Activated naive CD4-positive, alpha-beta T cell treated with anti-CD3 and anti-CD28 coated beads, Interleukin-2, amount 50 U/mL, for 24 hours (primary cell): Measurements from ENCODE around the gene PRR16.

Source experiments
- H3K27ac Mint-ChIP-seq: one replicate; pipeline ENCODE4 v1.8.0; 2021; ENCODE audit warnings: mild to moderate bottlenecking, mixed read lengths
- H3K27me3 Mint-ChIP-seq: one replicate; pipeline ENCODE4 v1.8.0; 2021; ENCODE audit warnings: mixed read lengths
- H3K36me3 Mint-ChIP-seq: one replicate; pipeline ENCODE4 v1.8.0; 2021; ENCODE audit warnings: mixed read lengths
- H3K4me1 Mint-ChIP-seq: one replicate; pipeline ENCODE4 v1.8.0; 2021; ENCODE audit warnings: mixed read lengths
- H3K4me3 Mint-ChIP-seq: one replicate; pipeline ENCODE4 v1.8.0; 2021; ENCODE audit warnings: mild to moderate bottlenecking, mixed read lengths
- H3K9me3 Mint-ChIP-seq: one replicate; pipeline ENCODE4 v1.8.0; 2021; ENCODE audit warnings: mixed read lengths

The PRR16 gene

DNA sequence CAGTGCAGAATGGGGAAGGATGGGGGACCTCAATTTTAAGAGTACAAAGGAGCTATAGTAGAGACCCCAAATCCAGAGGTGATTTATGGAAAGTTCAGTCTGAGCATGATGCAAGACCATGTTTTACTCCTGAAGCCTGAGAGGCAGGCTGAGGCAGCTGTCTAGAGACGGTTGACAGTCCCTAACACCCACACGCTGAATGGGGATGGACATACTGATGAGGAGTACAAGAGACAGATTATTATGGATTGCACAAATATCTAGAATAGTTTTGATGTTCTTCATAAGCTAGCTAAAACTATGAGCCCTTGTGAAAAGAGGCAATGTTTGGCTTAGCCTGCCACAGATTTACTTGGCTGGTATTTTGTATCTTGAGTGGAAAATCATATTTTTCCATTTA lies 64.5 kb downstream of the PRR16 start:
- Mint-ChIP-seq H3K27me3 (no peaks in the 10 kb centered on the region), H3K4me1 (no peaks in the 10 kb centered on the region), H3K4me3 (no peak overlapping the region), H3K36me3 (no peaks in the 10 kb centered on the region), H3K27ac (no peak overlapping the region), H3K9me3 (no peaks in the 10 kb centered on the region)

DNA sequence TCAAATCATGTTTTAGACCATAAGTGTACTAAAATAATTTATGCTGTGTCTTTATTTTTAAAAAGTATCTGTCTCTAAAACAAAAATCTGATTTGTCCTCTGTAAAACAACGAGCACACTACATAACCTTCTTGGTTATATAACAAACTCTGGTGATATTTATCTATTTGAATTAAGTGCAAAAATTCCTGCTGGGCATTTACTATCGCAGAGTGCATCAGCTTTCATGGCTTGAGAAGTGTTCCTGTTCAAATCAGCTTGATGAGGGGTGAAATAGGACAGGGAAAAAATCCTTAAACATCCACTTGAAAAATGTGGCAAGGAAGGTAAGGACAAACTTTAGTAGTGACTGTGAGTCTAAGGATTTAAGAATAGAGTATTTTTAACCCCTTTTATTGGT lies 65.3 kb downstream of the PRR16 start:
- no peaks in the 10 kb centered on the region for H3K36me3 Mint-ChIP-seq
- no peak overlapping the region for H3K27ac Mint-ChIP-seq
- no peak overlapping the region for H3K4me3 Mint-ChIP-seq
- H3K27me3 Mint-ChIP-seq = no peaks in the 10 kb centered on the region
- no peaks in the 10 kb centered on the region for H3K4me1 Mint-ChIP-seq
- no peaks in the 10 kb centered on the region for H3K9me3 Mint-ChIP-seq

DNA sequence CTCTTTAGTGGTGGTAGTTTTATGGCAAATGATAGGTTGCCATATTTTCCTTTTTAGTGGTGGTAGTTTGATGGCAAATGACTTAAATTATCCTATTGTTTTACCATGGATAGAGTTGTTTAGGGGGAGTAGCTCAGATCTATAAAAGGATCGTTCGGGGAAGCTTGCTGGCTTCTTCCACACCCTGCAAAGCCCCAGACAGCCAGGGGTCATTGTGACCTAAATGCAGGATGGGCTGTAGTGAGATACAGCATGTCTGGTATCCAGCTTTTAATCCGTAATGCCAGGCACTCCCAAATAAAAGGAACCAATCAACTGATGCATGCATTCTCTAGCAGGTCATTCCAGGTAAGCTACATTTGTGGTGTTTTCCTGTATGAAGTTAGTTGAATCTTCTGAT lies 67.1 kb downstream of the PRR16 start:
- no peak overlapping the region for H3K27ac Mint-ChIP-seq
- no peaks in the 10 kb centered on the region for H3K9me3 Mint-ChIP-seq
- H3K36me3 Mint-ChIP-seq = no peaks in the 10 kb centered on the region
- no peaks in the 10 kb centered on the region for H3K4me1 Mint-ChIP-seq
- H3K27me3 Mint-ChIP-seq = no peaks in the 10 kb centered on the region
- H3K4me3 Mint-ChIP-seq = no peak overlapping the region

DNA sequence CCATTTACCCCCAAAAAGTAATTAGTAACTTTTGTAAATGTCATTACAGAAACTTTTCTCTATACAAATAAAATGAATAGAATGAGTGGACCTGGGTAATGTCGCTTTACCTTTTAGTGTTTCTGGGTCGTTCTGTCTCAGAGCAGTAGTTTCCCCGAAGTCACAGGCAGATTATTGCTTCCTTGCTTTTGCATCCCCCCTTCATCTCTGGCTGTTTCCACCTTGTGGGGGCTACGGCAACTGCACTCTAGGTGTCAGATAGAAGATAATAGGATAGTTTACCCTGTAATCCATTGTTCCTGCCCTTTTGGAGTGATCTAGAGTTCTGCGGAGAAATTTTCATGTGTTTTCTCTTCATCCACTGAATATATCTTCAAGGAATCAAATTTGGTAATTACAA lies 68.7 kb downstream of the PRR16 start:
- H3K27me3 Mint-ChIP-seq = no peaks in the 10 kb centered on the region

DNA sequence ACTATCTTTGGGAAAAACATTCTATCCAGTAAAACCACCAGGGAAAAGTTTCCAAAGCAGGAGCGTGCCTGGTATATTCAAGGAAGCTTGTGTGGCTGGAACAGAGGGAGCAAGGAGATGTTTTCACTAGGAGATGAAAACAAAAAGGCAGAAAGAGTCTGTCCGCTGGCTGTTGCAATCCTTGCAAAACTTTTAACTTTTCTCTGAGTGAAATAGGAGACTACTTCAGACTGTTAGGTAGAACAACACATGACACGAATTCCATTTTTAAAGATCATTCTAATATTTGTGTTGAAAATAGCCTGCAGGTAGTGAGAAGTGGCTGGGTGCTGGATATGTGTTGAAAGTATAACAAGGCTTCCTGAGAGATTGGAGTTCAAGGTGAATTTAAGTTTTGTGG lies 69.5 kb downstream of the PRR16 start:
- Mint-ChIP-seq H3K27ac (no peak overlapping the region), H3K27me3 (no peaks in the 10 kb centered on the region), H3K4me3 (no peak overlapping the region), H3K9me3 (no peaks in the 10 kb centered on the region), H3K36me3 (no peaks in the 10 kb centered on the region), H3K4me1 (no peaks in the 10 kb centered on the region)

More for the DNA sequence above, 68.7 kb downstream of the PRR16 start:
- H3K4me3 Mint-ChIP-seq = no peak overlapping the region
- H3K27ac Mint-ChIP-seq = no peak overlapping the region
- H3K9me3 Mint-ChIP-seq = no peaks in the 10 kb centered on the region
- no peaks in the 10 kb centered on the region for H3K36me3 Mint-ChIP-seq
- H3K4me1 Mint-ChIP-seq = no peaks in the 10 kb centered on the region

DNA sequence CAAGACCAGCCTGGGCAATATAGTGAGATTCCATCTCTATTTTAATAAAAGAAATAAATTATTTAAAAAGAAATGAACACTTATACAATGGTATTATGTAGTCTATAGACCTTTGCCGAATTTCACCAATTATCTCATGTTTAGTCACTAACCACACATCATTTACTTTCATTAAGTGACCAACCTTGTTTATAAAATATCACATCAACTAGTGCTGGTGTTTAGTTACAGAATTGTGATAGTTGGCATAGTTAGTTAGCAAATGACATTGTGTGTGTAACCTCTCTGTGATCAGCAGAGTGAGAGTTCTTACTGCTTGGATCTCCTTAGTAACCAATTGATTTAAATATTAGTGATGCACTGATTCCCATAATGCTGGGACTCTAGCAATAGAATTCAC lies 71.8 kb downstream of the PRR16 start:
- Mint-ChIP-seq H3K4me3 (no peak overlapping the region), H3K4me1 (no peaks in the 10 kb centered on the region)

DNA sequence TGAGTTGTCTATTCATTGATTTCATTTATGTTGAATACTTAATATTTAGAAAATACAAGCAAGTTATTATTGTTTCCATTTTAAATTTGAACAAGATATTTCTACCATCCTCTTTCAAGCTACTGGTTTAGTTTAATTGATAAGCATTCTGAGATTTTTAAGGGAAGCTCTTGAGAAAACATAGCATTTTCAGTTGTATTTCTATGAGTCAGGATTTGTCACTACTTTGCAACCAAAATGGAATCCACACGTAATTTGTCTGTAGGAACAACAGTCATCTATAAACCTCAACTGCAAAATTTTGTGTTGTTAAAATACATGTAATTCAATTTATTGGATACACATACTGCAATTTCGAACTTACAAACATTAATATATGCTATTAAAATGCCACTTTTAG lies 74.0 kb downstream of the PRR16 start:
- Mint-ChIP-seq H3K4me3 (no peak overlapping the region), H3K4me1 (no peaks in the 10 kb centered on the region), H3K9me3 (no peaks in the 10 kb centered on the region), H3K36me3 (no peaks in the 10 kb centered on the region), H3K27me3 (no peaks in the 10 kb centered on the region), H3K27ac (no peak overlapping the region)

More for the DNA sequence above, 71.8 kb downstream of the PRR16 start:
- H3K36me3 Mint-ChIP-seq = no peaks in the 10 kb centered on the region
- H3K9me3 Mint-ChIP-seq = no peaks in the 10 kb centered on the region
- H3K27ac Mint-ChIP-seq = no peak overlapping the region
- H3K27me3 Mint-ChIP-seq = no peaks in the 10 kb centered on the region

DNA sequence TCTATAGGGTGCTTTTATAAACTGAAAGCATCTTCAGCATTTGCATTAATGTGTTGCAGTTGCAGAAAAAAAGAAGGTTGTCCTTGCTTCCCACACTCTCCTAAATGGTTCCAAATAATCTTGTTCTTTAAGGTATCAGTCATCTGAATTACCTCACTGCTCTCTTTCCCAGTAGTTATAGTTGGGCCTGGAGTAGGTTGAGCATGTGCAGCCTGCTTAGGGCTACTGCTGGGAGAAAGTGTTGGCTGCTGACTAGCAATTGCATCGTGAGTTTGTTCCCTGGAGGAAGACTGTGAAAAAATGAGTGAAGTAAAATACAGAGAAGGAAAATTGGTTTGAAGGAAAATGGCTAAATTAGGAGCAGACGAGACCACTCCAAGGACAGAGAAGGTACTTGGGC lies 74.5 kb downstream of the PRR16 start:
- Mint-ChIP-seq H3K4me3 (no peak overlapping the region), H3K27ac (no peak overlapping the region), H3K36me3 (no peaks in the 10 kb centered on the region), H3K9me3 (no peaks in the 10 kb centered on the region), H3K4me1 (no peaks in the 10 kb centered on the region), H3K27me3 (no peaks in the 10 kb centered on the region)

DNA sequence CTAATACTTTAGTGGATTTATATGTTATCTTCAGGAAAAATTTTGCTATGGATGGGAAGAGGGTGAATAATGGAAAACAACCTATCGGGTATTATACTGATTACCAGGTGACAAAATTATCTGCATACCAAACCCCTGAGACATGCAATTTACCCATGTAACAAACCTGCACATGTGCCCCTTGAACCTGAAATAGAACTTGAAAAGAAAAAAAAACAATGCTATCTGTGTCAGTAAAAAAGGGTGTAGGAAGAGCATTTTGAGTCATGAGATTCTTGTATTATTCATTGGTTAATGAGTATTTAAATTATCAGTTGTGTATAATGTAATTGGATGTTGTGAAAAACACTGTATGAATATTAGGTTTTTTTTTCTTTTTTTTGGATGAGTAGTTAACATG lies 75.4 kb downstream of the PRR16 start:
- Mint-ChIP-seq H3K9me3 (no peaks in the 10 kb centered on the region), H3K27ac (no peak overlapping the region), H3K4me1 (no peaks in the 10 kb centered on the region), H3K36me3 (no peaks in the 10 kb centered on the region), H3K27me3 (no peaks in the 10 kb centered on the region), H3K4me3 (no peak overlapping the region)

DNA sequence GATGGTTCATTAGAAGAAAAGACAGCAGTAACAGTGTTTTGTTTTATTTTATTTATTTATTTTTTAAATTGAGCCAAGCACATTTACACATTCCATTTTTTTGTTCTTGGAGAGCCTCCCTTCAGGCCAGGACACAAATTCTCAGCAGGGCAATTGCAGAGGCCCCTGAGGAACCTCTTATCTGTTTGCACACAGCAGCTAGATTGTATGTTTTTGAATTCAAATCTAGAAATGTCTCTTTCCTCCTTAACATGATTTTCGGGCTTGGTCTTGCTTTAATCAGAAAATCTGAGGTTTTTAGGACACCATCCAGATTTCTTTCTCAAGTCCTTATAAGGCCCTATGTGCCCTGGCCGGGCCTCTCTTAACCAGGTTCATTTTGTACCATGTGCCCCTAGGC lies 76.0 kb downstream of the PRR16 start:
- no peaks in the 10 kb centered on the region for H3K27me3 Mint-ChIP-seq
- H3K9me3 Mint-ChIP-seq = no peaks in the 10 kb centered on the region
- H3K4me3 Mint-ChIP-seq = no peak overlapping the region
- no peaks in the 10 kb centered on the region for H3K36me3 Mint-ChIP-seq
- no peak overlapping the region for H3K27ac Mint-ChIP-seq
- no peaks in the 10 kb centered on the region for H3K4me1 Mint-ChIP-seq

DNA sequence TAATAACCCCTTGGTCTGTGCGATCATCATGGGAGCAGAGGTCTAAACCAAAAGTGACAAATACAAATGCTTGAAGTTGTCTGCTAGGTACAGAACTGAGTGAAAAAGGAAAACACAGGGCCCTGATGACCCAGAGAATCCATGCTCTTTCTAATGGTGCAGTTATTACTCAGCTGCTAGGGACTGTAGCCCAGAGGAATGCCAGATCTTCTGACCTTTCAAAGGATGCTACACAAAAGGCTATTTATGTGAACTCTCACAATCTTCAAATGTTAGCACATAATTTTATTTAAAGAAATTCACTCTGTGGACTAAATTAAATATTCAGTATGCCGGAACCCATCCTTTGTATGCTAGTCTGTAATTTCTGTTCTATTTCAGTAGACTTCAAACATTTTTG lies 79.9 kb downstream of the PRR16 start:
- no peaks in the 10 kb centered on the region for H3K27me3 Mint-ChIP-seq
- no peaks in the 10 kb centered on the region for H3K36me3 Mint-ChIP-seq
- H3K9me3 Mint-ChIP-seq = no peaks in the 10 kb centered on the region
- H3K4me1 Mint-ChIP-seq = no peaks in the 10 kb centered on the region
- no peak overlapping the region for H3K4me3 Mint-ChIP-seq
- H3K27ac Mint-ChIP-seq = no peak overlapping the region

DNA sequence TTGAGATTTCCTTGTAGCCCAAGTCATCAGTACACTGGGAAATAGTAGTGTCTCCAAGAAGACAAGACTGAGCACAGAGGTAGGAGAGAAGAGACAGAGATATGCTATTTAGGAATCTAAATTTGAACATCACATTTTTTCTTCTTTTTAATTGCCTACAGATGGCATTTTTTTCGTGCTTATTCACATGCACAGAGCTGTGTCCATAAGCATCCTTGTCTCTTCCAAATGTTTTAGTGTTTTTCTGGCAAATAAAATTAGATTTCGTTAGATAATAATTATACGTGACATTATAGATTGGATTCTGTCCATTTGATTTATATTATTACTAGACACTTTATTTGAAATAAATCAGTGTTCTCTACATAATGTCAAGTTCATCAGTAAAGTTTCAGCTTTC lies 80.9 kb downstream of the PRR16 start:
- Mint-ChIP-seq H3K27me3 (no peaks in the 10 kb centered on the region), H3K36me3 (no peaks in the 10 kb centered on the region), H3K9me3 (no peaks in the 10 kb centered on the region), H3K4me3 (no peak overlapping the region), H3K4me1 (no peaks in the 10 kb centered on the region), H3K27ac (no peak overlapping the region)

DNA sequence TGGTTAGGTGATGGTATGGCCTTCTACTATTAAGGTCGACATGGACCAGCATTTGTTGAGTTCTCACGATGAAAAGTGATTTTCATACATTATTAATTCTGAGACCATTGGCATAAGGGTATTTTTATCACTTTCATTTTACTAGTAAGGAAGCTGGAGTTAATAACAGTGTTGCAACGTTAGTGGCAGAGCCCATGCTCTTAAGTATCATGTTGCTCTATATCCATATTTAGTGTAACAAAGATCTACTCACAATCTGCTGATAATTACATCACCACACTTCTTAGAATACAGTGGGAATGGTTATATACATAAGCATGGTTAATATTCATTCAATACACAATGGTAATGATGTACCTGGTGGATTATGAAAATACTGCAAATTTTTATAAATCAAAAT lies 81.9 kb downstream of the PRR16 start:
- Mint-ChIP-seq H3K4me1 (no peaks in the 10 kb centered on the region), H3K27ac (no peak overlapping the region), H3K27me3 (no peaks in the 10 kb centered on the region), H3K36me3 (no peaks in the 10 kb centered on the region), H3K4me3 (no peak overlapping the region), H3K9me3 (no peaks in the 10 kb centered on the region)

DNA sequence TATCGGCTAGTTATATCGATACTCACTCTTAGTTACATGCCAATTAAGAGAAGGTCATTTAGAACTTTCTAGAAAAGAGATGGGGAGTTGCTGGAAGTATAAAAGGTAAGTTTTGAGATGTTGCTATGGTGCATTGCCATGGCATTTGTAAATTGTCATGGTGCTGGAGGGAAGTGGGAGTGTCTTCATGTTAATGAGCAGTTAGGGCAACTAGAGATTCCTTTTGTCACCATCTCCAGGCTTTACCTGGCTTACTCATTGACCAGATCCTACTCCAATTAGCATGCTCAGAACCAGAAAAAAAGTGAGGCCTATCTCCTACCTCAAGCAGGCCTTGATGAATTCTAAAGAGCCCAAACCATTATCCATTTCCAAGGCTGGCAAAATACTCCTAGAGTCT lies 82.8 kb downstream of the PRR16 start:
- Mint-ChIP-seq H3K36me3 (no peaks in the 10 kb centered on the region), H3K27me3 (no peaks in the 10 kb centered on the region), H3K27ac (no peak overlapping the region), H3K9me3 (no peaks in the 10 kb centered on the region), H3K4me1 (no peaks in the 10 kb centered on the region), H3K4me3 (no peak overlapping the region)

DNA sequence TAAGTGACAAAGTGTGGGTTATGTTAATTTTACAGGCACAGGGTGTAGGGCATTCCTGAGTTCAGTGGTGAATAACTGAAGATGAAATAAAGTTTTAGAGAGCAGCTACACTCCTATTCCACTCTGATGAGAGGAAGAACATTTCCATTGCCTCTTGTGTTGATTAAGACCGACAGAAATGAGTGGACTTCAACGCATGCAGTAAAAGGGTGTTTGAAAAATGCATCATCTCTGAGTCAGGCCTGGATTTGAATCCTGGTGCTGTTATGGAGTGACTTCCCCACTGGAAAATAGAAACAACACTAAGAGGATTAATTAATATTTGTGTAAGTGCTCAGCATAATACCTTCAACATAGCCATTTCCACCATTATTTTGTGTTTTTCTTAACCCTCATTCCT lies 86.3 kb downstream of the PRR16 start:
- Mint-ChIP-seq H3K4me1 (no peaks in the 10 kb centered on the region), H3K36me3 (no peaks in the 10 kb centered on the region), H3K9me3 (no peaks in the 10 kb centered on the region), H3K4me3 (no peak overlapping the region), H3K27ac (no peak overlapping the region), H3K27me3 (no peaks in the 10 kb centered on the region)

DNA sequence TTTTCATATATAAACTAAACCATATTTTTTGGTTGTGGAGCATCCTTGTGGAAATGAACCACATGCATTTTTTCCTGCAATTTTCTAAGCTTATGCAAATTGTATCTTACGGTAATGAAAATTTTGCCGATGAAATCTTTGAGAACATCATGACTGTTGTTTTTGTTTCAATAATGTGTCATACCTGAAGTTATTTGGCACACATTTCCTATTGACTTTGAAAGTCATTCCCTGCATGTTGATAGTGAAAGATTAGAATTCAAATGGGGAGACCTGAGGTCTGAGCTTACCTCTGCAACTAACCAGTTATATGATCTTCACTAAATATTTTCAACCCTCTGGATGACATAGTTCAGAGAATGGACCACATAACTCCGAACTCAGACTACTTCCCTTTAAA lies 88.5 kb downstream of the PRR16 start:
- Mint-ChIP-seq H3K4me1 (no peaks in the 10 kb centered on the region), H3K4me3 (no peak overlapping the region), H3K9me3 (peaks cover 5% of the 10 kb centered on the region), H3K36me3 (no peaks in the 10 kb centered on the region), H3K27ac (no peak overlapping the region), H3K27me3 (no peaks in the 10 kb centered on the region)

DNA sequence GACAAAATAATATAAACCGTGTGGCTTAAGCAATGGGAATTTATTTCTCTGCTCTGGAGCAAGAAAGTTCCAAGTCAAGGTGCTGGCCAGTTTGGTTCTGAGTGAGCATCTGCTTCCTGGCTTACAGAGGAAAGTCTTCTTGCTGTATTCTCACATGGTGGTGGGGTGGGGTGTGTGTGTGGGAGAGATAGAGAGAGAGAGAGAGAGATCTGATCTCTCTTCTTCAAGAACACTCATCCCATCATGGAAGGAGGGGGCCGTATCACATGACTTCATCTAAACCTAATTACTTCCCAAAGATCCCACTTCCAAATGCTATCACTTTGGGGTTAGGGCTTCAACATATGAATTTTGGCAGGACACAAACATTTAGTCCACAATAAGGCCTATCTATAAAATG lies 91.2 kb downstream of the PRR16 start:
- Mint-ChIP-seq H3K4me1 (no peaks in the 10 kb centered on the region), H3K4me3 (no peak overlapping the region), H3K9me3 (peaks cover 15% of the 10 kb centered on the region), H3K36me3 (no peaks in the 10 kb centered on the region), H3K27ac (no peak overlapping the region), H3K27me3 (no peaks in the 10 kb centered on the region)

DNA sequence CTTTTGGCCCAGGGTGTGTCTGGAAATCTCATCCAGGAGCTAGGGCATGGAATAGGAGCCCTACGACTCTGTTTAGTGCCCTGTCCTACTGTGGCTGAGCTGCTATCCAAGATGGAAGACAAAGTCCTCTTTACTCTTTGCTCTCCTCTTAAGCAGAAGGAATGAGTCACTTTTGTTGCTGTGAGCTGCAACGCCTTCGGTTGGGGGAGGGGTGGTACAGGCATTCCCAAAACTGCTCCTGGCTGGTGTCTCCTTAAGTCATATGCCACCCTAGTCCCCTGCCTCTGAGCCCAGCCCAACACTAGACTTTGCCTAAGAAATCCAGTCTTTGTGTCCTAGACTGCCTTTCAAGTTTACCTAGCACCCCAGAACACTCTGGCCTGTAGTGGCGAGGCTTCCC lies 99.9 kb downstream of the PRR16 start:
- Mint-ChIP-seq H3K4me3 (no peak overlapping the region), H3K36me3 (no peaks in the 10 kb centered on the region), H3K4me1 (no peaks in the 10 kb centered on the region)

More for the DNA sequence above, 99.9 kb downstream of the PRR16 start:
- H3K27ac Mint-ChIP-seq = no peak overlapping the region
- H3K27me3 Mint-ChIP-seq = no peaks in the 10 kb centered on the region
- H3K9me3 Mint-ChIP-seq = peaks cover 2% of the 10 kb centered on the region
